C4-2B (cell line): ENCODE measurements around the gene LCN2.

ENCODE experiments used
- H3K27ac ChIP-seq: fragments of 450-650 bp; 2 replicates; pipeline ENCODE4 v1.5.1; 2017
- ZFX ChIP-seq: fragments of 450-650 bp; IDR thresholded peaks from 2 replicates; pipeline ENCODE4 v1.6.1; 2017
- TF ChIP-seq, protein P1 (sequence below): fragments of 450-650 bp; conservative IDR thresholded peaks from 2 replicates; pipeline ENCODE4 v1.5.1; 2017; ENCODE audit warnings: mild to moderate bottlenecking

Gene LCN2

DNA sequence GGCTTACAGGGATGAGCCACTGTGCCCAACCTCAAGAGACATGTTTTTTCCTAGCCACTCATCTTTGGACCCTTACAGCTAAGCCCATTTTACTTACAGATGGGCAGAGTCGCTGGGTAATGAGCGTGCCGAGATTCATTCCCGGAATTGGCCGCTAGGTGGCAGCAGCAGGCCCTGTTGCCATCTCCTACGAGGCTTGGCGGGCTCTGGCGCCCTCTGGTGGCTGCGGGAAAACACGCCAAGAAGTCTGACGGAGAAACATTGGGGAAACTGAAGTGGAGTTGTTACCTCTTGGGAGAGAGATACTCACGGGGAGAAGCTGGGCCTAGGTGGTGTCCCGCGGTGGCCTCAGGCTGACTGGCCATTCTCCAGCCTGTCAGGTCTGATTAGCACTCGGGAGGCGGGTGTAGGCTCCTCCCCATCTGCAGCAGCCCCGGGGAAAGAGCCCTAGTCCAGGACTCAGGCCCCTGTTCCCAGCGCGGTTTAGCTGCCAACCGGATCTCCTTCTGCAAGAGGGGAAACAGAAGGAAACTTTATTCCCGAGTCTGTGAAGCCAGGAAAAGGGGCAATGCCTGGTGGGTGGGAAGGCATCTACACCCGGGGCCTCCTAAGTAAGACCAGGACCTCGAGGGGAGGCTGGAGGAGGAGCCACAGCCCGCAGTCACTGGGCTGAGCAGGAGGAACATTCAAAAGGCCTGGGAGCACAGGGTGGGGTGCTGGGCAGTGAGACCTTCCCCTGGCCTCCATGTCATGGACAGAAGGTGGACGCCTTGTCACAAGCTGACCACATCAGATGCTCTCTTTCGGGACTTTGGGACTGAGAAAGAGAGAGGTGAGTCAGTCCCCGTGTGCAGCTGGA, 31.4 kb upstream of the LCN2 start:
- no peak overlapping the region for H3K27ac ChIP-seq
- TF ChIP-seq, protein P1, sequence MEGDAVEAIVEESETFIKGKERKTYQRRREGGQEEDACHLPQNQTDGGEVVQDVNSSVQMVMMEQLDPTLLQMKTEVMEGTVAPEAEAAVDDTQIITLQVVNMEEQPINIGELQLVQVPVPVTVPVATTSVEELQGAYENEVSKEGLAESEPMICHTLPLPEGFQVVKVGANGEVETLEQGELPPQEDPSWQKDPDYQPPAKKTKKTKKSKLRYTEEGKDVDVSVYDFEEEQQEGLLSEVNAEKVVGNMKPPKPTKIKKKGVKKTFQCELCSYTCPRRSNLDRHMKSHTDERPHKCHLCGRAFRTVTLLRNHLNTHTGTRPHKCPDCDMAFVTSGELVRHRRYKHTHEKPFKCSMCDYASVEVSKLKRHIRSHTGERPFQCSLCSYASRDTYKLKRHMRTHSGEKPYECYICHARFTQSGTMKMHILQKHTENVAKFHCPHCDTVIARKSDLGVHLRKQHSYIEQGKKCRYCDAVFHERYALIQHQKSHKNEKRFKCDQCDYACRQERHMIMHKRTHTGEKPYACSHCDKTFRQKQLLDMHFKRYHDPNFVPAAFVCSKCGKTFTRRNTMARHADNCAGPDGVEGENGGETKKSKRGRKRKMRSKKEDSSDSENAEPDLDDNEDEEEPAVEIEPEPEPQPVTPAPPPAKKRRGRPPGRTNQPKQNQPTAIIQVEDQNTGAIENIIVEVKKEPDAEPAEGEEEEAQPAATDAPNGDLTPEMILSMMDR: peak; percentile 100
- TF ChIP-seq ZFX: no peak

DNA sequence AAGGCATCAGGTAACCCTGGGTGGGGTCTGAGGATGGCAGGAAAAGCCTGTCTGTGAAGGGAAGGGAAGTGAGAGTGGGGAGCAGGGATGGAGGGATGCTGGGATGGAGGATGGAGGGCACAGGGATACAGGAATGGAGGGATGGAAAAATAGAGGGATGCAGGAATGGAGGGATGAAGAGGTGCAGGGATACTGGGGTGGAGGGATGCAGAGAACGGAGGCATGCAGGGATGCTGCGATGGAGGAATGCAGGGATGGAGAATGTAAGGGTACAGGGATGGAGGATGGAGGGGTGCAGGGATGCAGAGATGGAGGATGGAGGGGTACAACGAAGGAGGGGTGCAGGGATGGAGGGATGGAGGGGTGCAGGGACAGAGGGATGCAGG, 30.8 kb upstream of the LCN2 start:
- no peak overlapping the region for H3K27ac ChIP-seq
- TF ChIP-seq, protein P1: no peak
- no peak for TF ChIP-seq ZFX

- no peak for TF ChIP-seq ZFX
- TF ChIP-seq, protein P1: no peak
- no peak overlapping the region for H3K27ac ChIP-seq
These were observed 30.1 kb upstream of the LCN2 start for GRCh38 chr9:128118971-128119665.

- TF ChIP-seq, protein P1: no peak
- TF ChIP-seq ZFX: no peak
- no peak overlapping the region for H3K27ac ChIP-seq
These were observed 29.1 kb upstream of the LCN2 start for GRCh38 chr9:128120061-128120740.

- no peak overlapping the region for H3K27ac ChIP-seq
- TF ChIP-seq, protein P1: no peak
- no peak for TF ChIP-seq ZFX
These were observed 28.4 kb upstream of the LCN2 start for GRCh38 chr9:128120741-128121465.

DNA sequence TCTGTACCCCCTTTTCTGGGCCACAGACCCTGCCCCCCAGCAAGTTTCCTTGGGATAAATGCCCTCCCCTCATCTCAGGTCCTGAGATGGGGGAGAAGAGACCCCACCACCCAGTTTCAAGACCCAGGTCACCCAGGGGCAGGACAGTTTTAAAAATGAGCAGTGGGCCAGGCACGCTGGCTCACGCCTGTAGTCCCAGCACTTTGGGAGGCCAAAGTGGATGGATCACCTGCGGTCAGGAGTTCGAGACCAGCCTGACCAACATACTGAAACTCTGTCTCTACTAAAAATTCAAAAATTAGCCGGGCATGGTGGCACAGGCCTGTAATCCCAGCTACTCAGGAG, 27.8 kb upstream of the LCN2 start:
- no peak overlapping the region for H3K27ac ChIP-seq
- TF ChIP-seq, protein P1: no peak
- no peak for TF ChIP-seq ZFX
